Caco-2 (cell line): ENCODE data around the gene ALK. TPM values are rescaled to one million over a fixed set of nuclear protein-coding genes. Genes with fewer than 3 reads are reported as not detected.

Experiments used
- BruUV-seq: library from RNA; stranded (reverse); fragments of 400-500 nt; replicated peaks from 2 replicates; lab custom pipeline; 2021; lab: Mats Ljungman, UMichigan
- CTCF ChIA-PET: fragments of 300-600 bp; sonication (Branson Sonifier 250); formaldehyde crosslinking; loops from one replicate; lab custom pipeline; 2022; ENCODE audit warnings: antibody characterized with exemption; lab: Charles Lee
- POLR2A ChIA-PET: fragments of 300-600 bp; sonication (Branson Sonifier 250); formaldehyde crosslinking; loops from one replicate; lab custom pipeline; 2022; ENCODE audit warnings: antibody characterized with exemption; lab: Charles Lee
- DNase-seq, 2 experiments: peaks; one replicate each; pipeline versions ENCODE4 v3.0.0 to v3.0.0-alpha.2; 2020 to 2022
- H3K27me3 ChIP-seq: replicated peaks from 2 replicates; pipeline ENCODE4 v1.6.0; 2011; ENCODE audit warnings: low read length; ENCODE audit not compliant: control insufficient read depth, insufficient read depth
- H3K36me3 ChIP-seq: 2 replicates; pipeline ENCODE4 v1.5.1; 2011; ENCODE audit warnings: low read length; ENCODE audit not compliant: control insufficient read depth, insufficient read depth
- H3K4me1 ChIP-seq: fragments of 250-450 bp; sonication (Bioruptor Pico); 2 replicates; pipeline ENCODE4 v1.5.1; 2020; ENCODE audit warnings: mild to moderate bottlenecking
- H3K4me3 ChIP-seq: 2 replicates; pipeline ENCODE4 v1.5.1; 2011; ENCODE audit warnings: low read depth, mild to moderate bottlenecking, control low read depth, low read length
- H3K9me3 ChIP-seq: fragments of 250-450 bp; sonication (Bioruptor Pico); 2 replicates; pipeline ENCODE4 v1.5.1; 2020; ENCODE audit warnings: mild to moderate bottlenecking, moderate library complexity
- H3K27ac Mint-ChIP-seq: one replicate; pipeline ENCODE4 v1.8.0; 2022; ENCODE audit warnings: mixed read lengths; ENCODE audit not compliant: unreplicated experiment
- H3K27me3 Mint-ChIP-seq: one replicate; pipeline ENCODE4 v1.8.0; 2022; ENCODE audit warnings: mixed read lengths; ENCODE audit not compliant: insufficient read depth, unreplicated experiment
- H3K36me3 Mint-ChIP-seq: one replicate; pipeline ENCODE4 v1.8.0; 2022; ENCODE audit warnings: mild to moderate bottlenecking, mixed read lengths; ENCODE audit not compliant: insufficient read depth, unreplicated experiment
- H3K4me1 Mint-ChIP-seq: one replicate; pipeline ENCODE4 v1.8.0; 2022; ENCODE audit warnings: low read depth, mixed read lengths; ENCODE audit not compliant: unreplicated experiment
- H3K4me3 Mint-ChIP-seq: one replicate; pipeline ENCODE4 v1.8.0; 2022; ENCODE audit warnings: mild to moderate bottlenecking, moderate library complexity, mixed read lengths; ENCODE audit not compliant: unreplicated experiment
- H3K9me3 Mint-ChIP-seq: one replicate; pipeline ENCODE4 v1.8.0; 2022; ENCODE audit warnings: mixed read lengths; ENCODE audit not compliant: unreplicated experiment
- CTCF ChIP-seq, 2 experiments: fragments of 200-600 bp in 1 of 2; IDR thresholded peaks; 1 replicate in 1 of 2; 2 replicates in 1 of 2; pipeline versions ENCODE4 v1.5.1 to v1.8.0; 2011 to 2022; ENCODE audit warnings: antibody characterized with exemption in 1 of 2, control low read depth in 1 of 2, inconsistent platforms in 1 of 2, low read depth in 1 of 2, low read length in 1 of 2, mild to moderate bottlenecking in 1 of 2, moderate library complexity in 1 of 2; ENCODE audit not compliant: insufficient read depth in 1 of 2, severe bottlenecking in 1 of 2, unreplicated experiment in 1 of 2
- intact Hi-C: fragments of 100-400 bp; cut with micrococcal nuclease; formaldehyde crosslinking; loops from one replicate; pipeline ENCODE4 v1.10.0; 2022; ENCODE audit not compliant: unreplicated experiment
- total RNA-seq: library from RNA; stranded (reverse); gene quantifications from 2 replicates; pipeline ENCODE4 v1.2.3, GENCODE V29; 2022

The ALK gene
- total RNA-seq, 1 experiment from 2014 or later: 0.11 TPM

- TF ChIP-seq CTCF (IDR thresholded peaks at IDR 0.05; ENCODE audit: insufficient read depth in 1 of 2, low read depth in 1 of 2, low read length in 1 of 2, severe bottlenecking in 1 of 2, unreplicated experiment in 1 of 2): no peak
- H3K4me3 Mint-ChIP-seq: no peak overlapping the region
- no peak for DNase-seq
- H3K27me3 ChIP-seq: no peaks in the 10 kb centered on the region; the same call in none of the 2 replicates
- no peaks in the 10 kb centered on the region for H3K9me3 ChIP-seq
- peaks cover 37% of the 10 kb centered on the region for H3K27me3 Mint-ChIP-seq
- CTCF ChIA-PET: no interaction called here
- no peak overlapping the region for H3K27ac Mint-ChIP-seq
- H3K4me1 ChIP-seq: no peaks in the 10 kb centered on the region
- H3K4me3 ChIP-seq: no peak overlapping the region
- no peaks in the 10 kb centered on the region for H3K36me3 ChIP-seq
- no peaks in the 10 kb centered on the region for H3K36me3 Mint-ChIP-seq
- H3K4me1 Mint-ChIP-seq: no peaks in the 10 kb centered on the region
- POLR2A ChIA-PET: no interaction called here
- intact Hi-C loops: no loop called here
- no peaks in the 10 kb centered on the region for H3K9me3 Mint-ChIP-seq
- no TSS peak for BruUV-seq
These were observed 341.8 kb downstream of the ALK start for GRCh38 chr2:29579495-29580169.

- no TSS peak for BruUV-seq
- H3K4me1 ChIP-seq: no peaks in the 10 kb centered on the region
- POLR2A ChIA-PET: no interaction called here
- CTCF ChIA-PET: no interaction called here
- no peak for TF ChIP-seq CTCF (IDR thresholded peaks at IDR 0.05; ENCODE audit: insufficient read depth in 1 of 2, low read depth in 1 of 2, low read length in 1 of 2, severe bottlenecking in 1 of 2, unreplicated experiment in 1 of 2)
- H3K4me3 ChIP-seq: no peak overlapping the region
- no peaks in the 10 kb centered on the region for H3K36me3 Mint-ChIP-seq
- DNase-seq: no peak
- H3K27ac Mint-ChIP-seq: no peak overlapping the region
- no peaks in the 10 kb centered on the region; the same call in none of the 2 replicates for H3K27me3 ChIP-seq
- no peaks in the 10 kb centered on the region for H3K9me3 ChIP-seq
- H3K9me3 Mint-ChIP-seq: no peaks in the 10 kb centered on the region
- H3K27me3 Mint-ChIP-seq: peaks cover 39% of the 10 kb centered on the region
- no peaks in the 10 kb centered on the region for H3K4me1 Mint-ChIP-seq
- H3K36me3 ChIP-seq: no peaks in the 10 kb centered on the region
- intact Hi-C loops: no loop called here
- H3K4me3 Mint-ChIP-seq: no peak overlapping the region
These were observed 343.2 kb downstream of the ALK start for GRCh38 chr2:29578084-29578598.

- CTCF ChIA-PET: no interaction called here
- intact Hi-C loops: no loop called here
- Histone ChIP-seq H3K4me3 (no peak overlapping the region), H3K27me3 (peaks cover 2% of the 10 kb centered on the region), H3K36me3 (no peaks in the 10 kb centered on the region), H3K9me3 (no peaks in the 10 kb centered on the region), H3K4me1 (no peaks in the 10 kb centered on the region)
- no peak overlapping the region for H3K4me3 Mint-ChIP-seq
- no TSS peak for BruUV-seq
- H3K4me1 Mint-ChIP-seq: no peaks in the 10 kb centered on the region
- no peaks in the 10 kb centered on the region for H3K9me3 Mint-ChIP-seq
- POLR2A ChIA-PET: no interaction called here
- no peak overlapping the region for H3K27ac Mint-ChIP-seq
- no peaks in the 10 kb centered on the region for H3K36me3 Mint-ChIP-seq
- TF ChIP-seq CTCF (IDR thresholded peaks at IDR 0.05; ENCODE audit: insufficient read depth in 1 of 2, low read depth in 1 of 2, low read length in 1 of 2, severe bottlenecking in 1 of 2, unreplicated experiment in 1 of 2): no peak
- DNase-seq: no peak
- peaks cover 43% of the 10 kb centered on the region for H3K27me3 Mint-ChIP-seq
These were observed 345.2 kb downstream of the ALK start for GRCh38 chr2:29576231-29576630.
